NK-92 (cell line): ENCODE results near the gene ACTR3.

Experiments used
- DNase-seq: peaks from one replicate; lab custom pipeline; 2025; ENCODE audit not compliant: unreplicated experiment; lab: John Stamatoyannopoulos, UW

The ACTR3 gene

GRCh38 chr2:113964436-113964835 is 74.5 kb downstream of the ACTR3 start:
- DNase-seq: no peak

DNA sequence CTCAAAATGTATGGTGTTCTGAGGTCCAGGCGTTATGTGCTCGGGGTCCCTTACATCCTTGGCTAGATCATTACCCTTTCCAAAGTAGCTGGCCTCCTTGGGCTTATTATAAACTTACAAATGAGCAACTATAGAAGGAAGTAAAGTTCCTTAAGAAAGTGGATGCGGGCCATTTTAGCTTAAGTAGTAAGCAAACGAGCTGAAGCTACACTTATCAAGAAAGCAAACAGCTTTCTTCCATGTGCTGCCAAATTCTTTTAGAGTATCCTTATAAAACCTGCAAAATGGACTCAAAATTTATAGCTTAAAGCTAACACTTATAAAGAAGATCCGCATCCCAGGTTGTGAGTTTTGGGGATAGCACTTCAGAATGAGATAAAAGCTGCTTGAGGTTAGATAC is 75.3 kb downstream of the ACTR3 start:
- DNase-seq: no peak

DNA sequence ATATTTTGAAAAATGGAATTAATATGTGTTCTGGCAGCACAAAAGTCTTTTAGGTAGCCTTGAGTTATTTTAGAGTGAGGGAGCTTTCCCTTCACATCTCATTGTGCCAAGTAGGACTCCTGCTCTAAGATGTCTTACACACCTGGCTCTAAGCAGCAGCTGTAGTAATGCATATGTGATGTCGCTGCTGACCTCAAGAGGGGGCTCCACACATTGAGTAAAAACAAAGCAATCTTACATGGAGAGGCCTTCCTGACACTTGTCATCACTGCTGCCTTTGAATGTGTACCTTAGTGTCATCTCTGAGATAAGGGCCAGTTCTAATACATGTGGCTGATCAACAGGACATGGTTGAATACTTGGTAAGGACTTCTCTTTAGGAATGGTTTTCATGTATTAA is 75.8 kb downstream of the ACTR3 start:
- no peak for DNase-seq

DNA sequence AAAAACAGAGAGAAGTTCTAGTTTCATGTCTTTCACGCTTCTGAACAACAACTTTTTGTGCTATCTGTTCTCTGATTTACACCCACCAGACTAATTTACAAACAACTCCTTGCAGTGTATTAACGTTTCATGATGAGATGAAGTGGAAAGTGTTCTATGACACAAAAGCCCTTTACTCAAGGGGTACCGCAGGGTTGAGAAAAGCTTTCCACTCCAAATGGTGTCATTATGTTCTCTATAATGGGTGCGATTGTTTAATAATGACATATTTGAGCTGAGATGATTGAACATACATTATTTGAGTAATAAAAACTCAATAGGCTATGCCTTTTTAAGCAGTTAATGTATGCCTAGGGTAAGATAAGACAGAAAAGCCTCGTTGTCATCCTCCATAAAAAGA is 76.3 kb downstream of the ACTR3 start:
- no peak for DNase-seq

DNA sequence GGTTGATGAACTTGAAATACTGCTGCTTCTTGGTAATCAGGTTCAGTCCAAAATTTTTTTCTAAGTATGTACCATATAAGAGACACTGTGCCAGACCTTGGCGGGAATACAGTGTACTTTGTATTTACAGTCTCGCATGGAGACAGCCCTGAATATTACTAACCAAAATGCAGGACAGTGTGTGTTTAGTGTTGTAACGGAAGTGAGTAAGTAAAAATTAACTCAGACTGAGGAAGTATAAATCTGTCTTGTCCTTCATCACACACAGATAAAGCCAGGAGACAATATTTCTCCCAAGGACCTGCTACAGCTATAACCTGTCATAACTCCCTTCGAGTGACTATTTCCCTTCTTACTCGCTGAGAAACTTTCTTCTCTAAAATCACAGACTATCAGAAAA is 76.9 kb downstream of the ACTR3 start:
- no peak for DNase-seq

DNA sequence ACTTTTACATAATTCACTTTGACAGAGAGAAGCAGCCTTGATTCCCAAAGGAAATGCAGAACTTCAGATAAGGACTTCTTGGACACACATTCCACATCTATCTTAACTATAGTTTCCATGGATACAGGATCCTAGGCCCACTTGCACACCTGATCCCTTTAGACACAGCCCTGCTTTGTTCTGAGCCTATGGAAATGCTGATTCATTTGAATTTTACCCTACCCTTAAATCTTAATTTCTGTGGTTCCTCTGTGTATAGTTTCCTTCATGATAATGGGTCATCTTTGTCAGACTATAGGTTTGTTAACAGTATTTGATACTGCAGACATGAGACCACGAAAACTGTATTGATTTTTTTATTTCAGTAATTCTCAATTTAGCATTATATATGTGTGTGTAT is 77.4 kb downstream of the ACTR3 start:
- no peak for DNase-seq

DNA sequence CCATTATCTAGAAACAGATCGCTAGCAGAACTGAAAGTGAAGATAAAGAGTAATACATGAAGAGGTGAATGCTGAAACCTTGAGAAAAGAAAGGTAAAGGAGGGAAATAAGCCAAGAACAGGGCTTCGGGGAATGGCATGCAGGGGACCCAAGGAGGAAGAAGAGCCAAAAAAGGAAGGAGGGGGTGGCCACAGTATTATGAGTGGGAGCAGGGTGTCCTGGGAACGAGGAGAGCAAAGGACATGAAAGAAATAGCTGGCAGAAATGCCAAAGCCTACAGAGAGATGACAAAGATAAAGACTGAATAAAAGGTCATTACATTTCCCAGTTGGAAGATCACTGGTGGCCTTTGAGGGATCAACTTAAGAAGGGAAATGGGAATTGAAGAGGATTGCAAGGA is 82.9 kb downstream of the ACTR3 start:
- no peak for DNase-seq

DNA sequence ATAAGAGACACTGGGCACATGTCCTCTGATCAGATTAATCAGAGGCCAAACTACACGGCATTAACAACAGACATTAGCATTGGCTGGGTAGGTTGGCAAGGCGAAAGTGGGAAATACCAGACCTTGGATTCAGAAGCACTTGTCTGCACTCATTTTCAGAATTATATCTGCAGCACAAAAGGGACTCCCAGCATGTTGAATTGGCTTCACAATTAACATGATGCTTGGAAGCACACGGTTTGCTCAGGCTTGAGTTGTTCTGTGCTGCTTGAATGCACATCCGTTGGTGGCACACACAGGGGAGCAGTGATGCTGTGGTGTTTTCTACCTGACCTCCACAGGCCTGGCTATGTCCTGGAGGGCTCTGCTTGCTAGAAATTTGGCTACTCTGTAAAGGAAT is 83.9 kb downstream of the ACTR3 start:
- no peak for DNase-seq

- no peak for DNase-seq
Measured at GRCh38 chr2:113974727-113975126, 84.8 kb downstream of the ACTR3 start.

DNA sequence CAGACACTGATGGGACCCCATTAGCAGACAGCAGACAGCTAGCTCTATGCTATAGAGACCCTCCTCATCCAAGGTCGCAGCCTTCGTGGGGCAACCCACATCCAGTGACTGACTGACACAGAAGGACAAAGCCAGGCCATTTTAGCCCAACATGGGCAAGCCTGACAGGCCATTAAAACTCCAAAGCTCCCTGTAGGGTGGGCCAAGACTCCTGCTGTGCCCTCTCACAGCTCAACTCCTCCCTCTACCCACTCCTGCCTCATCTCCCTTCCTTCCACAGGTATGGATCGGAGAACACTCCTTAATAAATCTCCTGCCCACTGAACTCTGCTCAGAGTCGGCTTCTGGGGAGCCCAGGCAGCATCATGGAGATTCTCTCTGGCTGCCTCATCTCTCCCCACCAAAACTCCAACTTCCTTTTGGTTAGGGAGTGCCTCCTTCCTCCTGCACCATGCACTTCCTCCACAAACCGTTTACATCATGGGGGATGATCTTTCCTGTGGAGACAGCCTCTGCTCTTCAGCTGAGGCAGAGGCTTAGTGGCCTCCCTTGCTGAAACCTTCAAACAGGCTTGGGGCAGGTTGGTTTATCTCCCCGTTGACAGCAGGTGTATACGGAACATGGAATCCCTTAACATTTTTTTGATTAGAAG is 86.5 kb downstream of the ACTR3 start:
- DNase-seq: no peak

DNA sequence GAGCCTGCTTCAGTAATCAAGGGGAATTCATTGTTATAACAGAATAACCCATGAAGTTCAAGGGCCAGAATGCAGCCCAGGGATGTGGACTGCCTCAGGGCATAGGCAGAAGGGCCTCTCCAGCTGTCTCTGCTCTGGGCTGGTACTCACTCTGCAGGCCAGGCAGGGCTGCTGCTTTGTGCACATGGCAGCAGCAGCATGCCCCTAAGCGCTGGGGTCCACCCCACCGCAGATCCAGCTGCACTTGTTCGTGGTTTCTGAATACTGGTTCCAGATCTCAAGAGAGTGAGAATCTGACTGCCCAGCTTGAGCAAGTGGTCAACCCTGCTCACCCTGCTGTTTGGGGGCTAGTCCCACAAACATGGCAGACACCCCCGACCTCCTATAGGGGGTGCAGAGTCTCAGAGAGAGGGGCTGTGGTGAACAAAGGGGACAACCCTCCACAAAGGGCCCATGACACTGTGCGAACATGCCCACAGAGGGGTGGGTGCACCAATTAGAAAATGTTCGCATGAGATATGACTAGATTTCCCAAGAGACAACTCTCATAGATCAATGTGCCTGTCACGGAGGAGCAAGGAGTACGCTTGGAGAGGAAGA is 87.3 kb downstream of the ACTR3 start:
- DNase-seq: no peak

- no peak for DNase-seq
Measured at GRCh38 chr2:113977660-113978523, 88.0 kb downstream of the ACTR3 start.

DNA sequence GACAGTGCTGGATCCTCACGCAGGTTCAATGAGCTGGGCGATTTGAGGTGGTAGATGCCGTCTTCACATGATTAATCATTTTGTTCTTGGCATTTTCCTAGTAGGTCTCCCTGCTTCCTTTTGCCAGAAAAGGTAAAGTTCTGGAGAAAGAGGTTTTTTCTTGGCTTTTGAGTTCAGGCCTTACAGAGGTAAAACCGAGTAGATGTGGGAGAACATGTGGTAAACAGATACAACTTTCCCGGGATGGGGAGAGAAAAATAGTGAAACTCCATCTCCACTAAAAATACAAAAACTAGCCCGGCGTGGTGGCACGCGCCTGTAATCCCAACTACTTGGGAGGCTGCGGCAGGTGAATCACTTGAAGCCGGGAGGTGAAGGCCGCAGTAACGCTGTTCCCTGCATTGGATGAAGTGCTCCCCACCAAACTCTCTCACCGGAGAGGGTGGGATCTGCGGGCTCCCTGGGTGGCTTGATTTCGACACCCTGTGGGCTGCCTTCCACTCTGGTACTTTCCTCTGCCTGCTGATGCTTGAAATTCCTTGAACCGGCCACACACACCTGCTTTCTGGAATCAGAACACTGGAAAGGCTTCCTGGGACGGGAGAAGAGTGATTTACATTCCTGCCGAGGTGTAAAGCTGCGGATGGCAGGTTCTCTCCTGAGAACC is 88.8 kb downstream of the ACTR3 start:
- DNase-seq: no peak

DNA sequence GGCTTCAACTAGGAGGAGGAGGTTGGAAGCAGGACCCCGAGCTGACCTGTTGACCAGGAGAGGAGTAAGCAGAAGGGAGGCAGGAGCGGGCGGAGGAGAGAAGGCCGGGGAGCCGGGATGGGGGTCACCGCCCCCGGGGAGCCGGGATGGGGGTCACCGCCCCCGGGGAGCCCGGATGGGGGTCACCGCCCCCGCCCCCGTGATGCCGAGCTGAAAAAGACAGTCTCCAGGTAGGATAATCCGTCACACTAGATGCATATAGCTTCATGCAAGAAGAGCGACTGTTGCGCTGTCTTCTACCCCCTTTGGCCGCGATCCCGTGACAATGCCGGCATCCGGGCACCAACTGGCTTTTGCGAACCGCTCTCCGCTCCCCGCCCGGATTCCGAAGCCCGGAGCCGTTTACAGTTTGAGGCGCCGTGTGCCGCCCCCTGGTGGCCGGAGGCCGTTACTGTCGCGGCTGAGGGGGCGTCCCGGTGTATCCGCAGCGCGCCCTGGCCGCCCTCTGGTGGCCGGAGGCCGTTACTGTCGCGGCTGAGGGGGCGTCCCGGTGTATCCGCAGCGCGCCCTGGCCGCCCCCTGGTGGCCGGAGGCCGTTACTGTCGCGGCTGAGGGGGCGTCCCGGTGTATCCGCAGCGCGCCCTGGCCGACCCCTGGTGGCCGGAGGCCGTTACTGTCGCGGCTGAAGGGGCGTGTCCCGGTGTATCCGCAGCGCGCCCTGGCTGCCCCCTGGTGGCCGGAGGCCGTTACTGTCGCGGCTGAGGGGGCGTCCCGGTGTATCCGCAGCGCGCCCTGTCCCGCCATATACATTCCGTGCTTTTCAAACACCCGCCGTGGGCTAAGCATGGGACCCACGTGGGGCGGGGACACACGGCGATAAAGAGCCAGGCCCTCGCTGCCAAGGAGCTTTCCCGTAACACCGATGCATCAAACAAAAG is 89.6 kb downstream of the ACTR3 start:
- DNase-seq: no peak

DNA sequence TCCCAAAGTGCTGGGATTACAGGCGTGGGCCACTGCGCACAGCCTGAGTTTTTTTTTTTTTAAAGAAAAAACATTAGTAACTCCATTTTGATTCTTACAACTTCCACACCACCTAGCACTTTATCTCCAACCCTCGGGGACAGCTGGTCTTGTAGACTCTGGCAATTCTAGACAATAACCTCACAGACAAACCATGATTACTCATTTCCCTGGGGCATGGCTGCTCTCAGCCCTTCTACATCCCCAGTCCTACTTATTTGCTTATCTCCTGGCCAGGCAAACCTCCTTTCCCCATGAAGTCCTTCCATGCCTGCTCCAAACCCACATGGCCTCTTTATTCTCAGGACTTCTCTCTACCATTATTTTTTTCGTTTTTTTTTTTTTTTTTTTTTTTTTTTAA is 91.1 kb downstream of the ACTR3 start:
- DNase-seq: no peak

GRCh38 chr2:113981404-113982134 is 91.7 kb downstream of the ACTR3 start:
- no peak for DNase-seq

DNA sequence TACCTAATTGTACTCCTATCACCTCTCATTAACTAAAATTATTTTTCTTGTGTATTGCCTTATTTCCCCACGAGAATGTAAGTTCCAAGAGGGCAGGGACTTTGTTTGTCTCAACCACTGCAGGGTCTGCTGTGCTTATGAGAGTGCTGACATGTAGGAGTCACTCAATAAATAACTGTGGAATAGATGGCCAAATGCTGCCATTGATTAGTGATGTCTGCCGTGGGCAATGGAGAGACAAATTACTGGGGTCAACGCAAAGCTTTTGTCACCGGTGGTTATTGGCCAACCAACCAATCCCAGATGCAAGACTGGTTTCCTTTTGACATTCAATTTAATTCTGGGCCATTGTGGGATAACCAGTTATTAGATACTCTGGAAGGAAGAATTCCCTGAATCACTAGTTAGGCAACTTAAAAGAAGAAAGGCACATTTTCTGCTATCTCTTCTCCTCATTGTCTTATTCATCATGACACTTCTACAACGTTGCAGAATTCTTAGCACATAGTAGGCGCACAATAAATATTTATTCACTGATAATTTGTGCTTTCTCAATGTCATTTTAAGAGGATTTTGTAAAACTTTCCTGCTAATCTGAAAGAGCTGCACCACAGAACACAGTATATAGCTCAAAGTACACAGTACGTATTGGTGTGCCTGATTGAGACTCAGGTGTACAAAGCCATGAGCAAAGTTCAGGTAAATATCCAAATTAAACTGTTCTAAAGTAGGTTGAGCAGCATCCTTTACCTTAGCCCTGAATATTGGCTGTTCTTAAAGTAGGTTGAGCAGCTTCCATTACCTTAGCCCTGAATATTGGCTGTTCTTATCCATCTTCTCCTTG is 95.9 kb downstream of the ACTR3 start:
- DNase-seq: no peak

DNA sequence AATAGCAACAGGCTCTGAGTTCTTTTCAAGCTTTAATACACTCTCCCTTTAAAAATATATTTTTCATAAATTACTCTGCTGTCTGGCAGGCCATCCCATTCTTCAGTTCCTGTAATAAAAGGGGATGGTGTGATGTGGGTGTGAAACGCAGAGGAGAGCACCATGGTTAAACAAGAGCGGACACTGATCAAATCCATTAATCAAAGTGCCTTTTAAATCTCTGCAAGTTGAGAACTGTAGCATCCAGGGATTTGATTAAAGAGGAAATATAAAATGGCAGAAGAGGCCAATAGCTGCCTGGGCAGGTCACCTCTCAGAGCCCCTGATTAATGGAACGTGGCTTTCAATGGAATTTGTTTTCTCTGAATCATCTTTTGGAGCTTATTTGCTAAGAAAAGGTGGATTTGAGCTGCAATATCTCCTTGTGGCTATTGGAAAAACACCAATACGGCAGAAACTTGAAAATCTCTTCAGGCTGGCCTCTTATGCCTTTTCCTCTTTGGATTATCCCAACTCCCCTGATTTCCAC is 96.9 kb downstream of the ACTR3 start:
- no peak for DNase-seq

GRCh38 chr2:113992090-113992489 is 102.2 kb downstream of the ACTR3 start:
- no peak for DNase-seq
